Anterior cingulate cortex (tissue), 58 donors: ENCODE measurements around the gene ZMIZ1.

Experiments used
- DNase-seq, 58 donors: peaks; one replicate each; lab custom pipeline; 2025; lab: John Stamatoyannopoulos, UW

The ZMIZ1 gene

GRCh38 chr10:79078367-79079053 lies 9.7 kb downstream of the ZMIZ1 start:
- DNase-seq: no peak

- no peak for DNase-seq
Observed at GRCh38 chr10:79079054-79079397, 10.3 kb downstream of the ZMIZ1 start.

- DNase-seq: no peak
Observed at GRCh38 chr10:79079490-79080355, 11.0 kb downstream of the ZMIZ1 start.

- DNase-seq: no peak
Observed at GRCh38 chr10:79081353-79082034, 12.7 kb downstream of the ZMIZ1 start.

- no peak for DNase-seq
Observed at GRCh38 chr10:79082035-79082373, 13.2 kb downstream of the ZMIZ1 start.

- DNase-seq: no peak
Observed at GRCh38 chr10:79082631-79083596, 14.1 kb downstream of the ZMIZ1 start.

GRCh38 chr10:79084012-79084971 lies 15.5 kb downstream of the ZMIZ1 start:
- DNase-seq: peak in 25 of 58 donors; percentile 19 to 59 (median 35)

- DNase-seq: no peak
Observed at GRCh38 chr10:79084972-79085597, 16.3 kb downstream of the ZMIZ1 start.

GRCh38 chr10:79086822-79087221 lies 18.1 kb downstream of the ZMIZ1 start:
- DNase-seq: no peak

GRCh38 chr10:79087721-79088120 lies 19.0 kb downstream of the ZMIZ1 start:
- no peak for DNase-seq

- DNase-seq: peak in 15 of 58 donors; percentile 9 to 54 (median 40)
Observed at GRCh38 chr10:79088176-79088575, 19.4 kb downstream of the ZMIZ1 start.

- no peak for DNase-seq
Observed at GRCh38 chr10:79088613-79089355, 20.0 kb downstream of the ZMIZ1 start.

- DNase-seq: no peak
Observed at GRCh38 chr10:79089632-79090031, 20.9 kb downstream of the ZMIZ1 start.

GRCh38 chr10:79090134-79090803 lies 21.5 kb downstream of the ZMIZ1 start:
- DNase-seq: no peak

GRCh38 chr10:79092292-79092896 lies 23.6 kb downstream of the ZMIZ1 start:
- no peak for DNase-seq

- DNase-seq: peak in 9 of 58 donors; percentile 28 to 67 (median 42)
Observed at GRCh38 chr10:79093658-79094411, 25.1 kb downstream of the ZMIZ1 start.
